Stomach smooth muscle (tissue), 2 donors: ENCODE data around the gene GRM5.
"Not testable (repeated sequence)": the region's sequence is repeated elsewhere in the genome, so short reads cannot be mapped to it uniquely, and the experiment has no call there.

ENCODE experiments used
- H3K27ac ChIP-seq: one replicate; pipeline ENCODE4 v1.7.0; 2013; ENCODE audit warnings: mild to moderate bottlenecking, low read length, inconsistent platforms
- H3K27me3 ChIP-seq, 2 donors: one replicate each; pipeline ENCODE4 v1.7.0; 2013; ENCODE audit warnings: low read length in 2 of 2; ENCODE audit not compliant: insufficient read depth in 2 of 2, control insufficient read depth in 1 of 2
- H3K36me3 ChIP-seq, 2 donors: one replicate each; pipeline ENCODE4 v1.7.0; 2013; ENCODE audit warnings: low read length in 2 of 2; ENCODE audit not compliant: control insufficient read depth in 2 of 2, insufficient read depth in 2 of 2
- H3K4me1 ChIP-seq: one replicate; pipeline ENCODE4 v1.7.0; 2013; ENCODE audit warnings: low read length; ENCODE audit not compliant: control insufficient read depth, insufficient read depth
- H3K4me3 ChIP-seq, 2 donors: one replicate each; pipeline ENCODE4 v1.7.0; 2013; ENCODE audit warnings: low read length in 2 of 2
- H3K9ac ChIP-seq, 2 donors: one replicate each; pipeline ENCODE4 v1.7.0; 2013; ENCODE audit warnings: low read length in 2 of 2, mild to moderate bottlenecking in 1 of 2
- H3K9me3 ChIP-seq, 2 donors: one replicate each; pipeline ENCODE4 v1.7.0; 2013; ENCODE audit warnings: low read length in 2 of 2; ENCODE audit not compliant: control insufficient read depth in 2 of 2
- donor health status: healthy.
- donor health status: Pancreatic carcinoma.

The GRM5 gene

DNA sequence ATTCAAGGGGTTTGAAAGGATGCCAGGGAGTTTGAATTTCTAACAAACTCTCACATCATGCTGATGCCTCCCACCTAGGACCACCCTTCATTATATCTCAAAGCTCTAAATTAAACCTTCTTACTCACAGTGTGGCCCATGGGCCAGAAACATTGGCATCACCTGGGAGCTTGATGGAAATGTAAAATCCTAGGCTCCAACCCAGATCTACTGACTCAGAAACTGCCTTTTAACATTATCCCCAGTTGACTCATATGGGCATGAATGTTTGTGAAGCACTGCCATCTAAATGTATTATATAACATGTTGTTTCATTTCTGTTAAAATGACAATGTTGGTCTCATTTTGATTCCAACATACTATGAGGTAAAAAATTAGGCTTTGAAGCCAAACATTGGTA is 90.3 kb downstream of the GRM5 start:
- H3K36me3 ChIP-seq, H3K4me1 ChIP-seq, H3K4me3 ChIP-seq, H3K9me3 ChIP-seq, H3K27me3 ChIP-seq, H3K27ac ChIP-seq, H3K9ac ChIP-seq: not testable (repeated sequence)

DNA sequence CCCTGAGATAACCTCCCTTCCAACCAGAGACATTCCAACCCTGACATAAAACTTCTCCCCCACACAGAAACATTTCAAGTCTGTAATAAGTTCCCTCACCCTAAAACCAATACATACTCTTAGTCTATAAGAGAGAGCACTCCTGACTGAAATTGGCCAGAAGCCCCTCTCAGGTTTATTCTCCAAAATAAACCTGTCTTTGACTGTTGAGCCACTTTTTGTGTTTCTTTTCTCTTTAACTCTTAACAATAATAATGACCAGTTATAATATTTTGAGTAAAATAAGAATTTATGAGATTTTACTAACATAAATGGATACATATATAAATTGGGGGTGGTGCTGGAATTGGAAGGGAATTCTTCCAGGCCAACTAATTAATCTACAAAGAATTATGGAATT is 93.6 kb downstream of the GRM5 start:
- H3K27ac ChIP-seq, result no peak overlapping the region
- H3K9ac ChIP-seq, result no peak overlapping the region
- no peaks in the 10 kb centered on the region for H3K4me1 ChIP-seq
- no peaks in the 10 kb centered on the region for H3K36me3 ChIP-seq
- no peak overlapping the region for H3K4me3 ChIP-seq
- no peaks in the 10 kb centered on the region for H3K9me3 ChIP-seq
- no peaks in the 10 kb centered on the region for H3K27me3 ChIP-seq

DNA sequence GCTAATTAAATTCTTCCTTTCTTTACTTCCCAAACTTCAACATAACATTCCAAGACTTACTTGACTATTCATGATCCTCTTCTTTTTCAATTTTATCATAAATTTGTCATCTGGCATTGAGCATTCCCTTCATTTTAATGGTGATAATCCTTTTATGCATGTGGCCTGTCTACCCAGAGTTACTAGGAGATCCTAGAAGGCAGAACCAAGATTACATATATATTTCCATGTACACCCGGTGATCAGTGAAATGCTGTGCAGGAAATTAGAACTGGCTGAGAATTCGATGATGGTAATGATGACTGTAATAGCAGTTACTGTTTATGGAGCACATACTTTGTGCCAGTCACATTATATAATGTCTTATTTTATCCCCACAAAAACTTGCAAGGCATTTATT is 104.2 kb downstream of the GRM5 start:
- H3K27me3 ChIP-seq, H3K9me3 ChIP-seq, H3K4me3 ChIP-seq, H3K9ac ChIP-seq, H3K27ac ChIP-seq, H3K4me1 ChIP-seq, H3K36me3 ChIP-seq: not testable (repeated sequence)

DNA sequence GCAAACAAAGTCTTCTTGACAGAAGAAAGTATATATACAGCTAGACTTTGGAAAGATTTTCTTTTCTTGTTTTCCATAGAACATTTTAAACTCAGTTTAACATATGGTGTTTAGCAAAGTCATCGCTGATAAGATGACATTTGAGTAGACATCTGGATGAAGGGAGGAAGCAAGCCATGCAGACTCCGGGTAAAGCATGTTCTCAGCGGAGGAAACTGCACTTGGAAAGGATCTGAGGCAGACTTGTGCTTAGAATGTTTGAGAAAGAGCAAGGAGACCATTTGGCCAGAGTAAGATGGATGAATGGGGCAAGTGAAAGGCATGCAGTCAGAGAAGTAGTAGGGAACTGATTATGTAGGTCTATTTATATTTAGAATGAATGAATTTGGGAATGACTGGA is 105.9 kb downstream of the GRM5 start:
- H3K27me3 ChIP-seq, H3K36me3 ChIP-seq, H3K4me3 ChIP-seq, H3K4me1 ChIP-seq, H3K27ac ChIP-seq, H3K9me3 ChIP-seq, H3K9ac ChIP-seq: not testable (repeated sequence)

DNA sequence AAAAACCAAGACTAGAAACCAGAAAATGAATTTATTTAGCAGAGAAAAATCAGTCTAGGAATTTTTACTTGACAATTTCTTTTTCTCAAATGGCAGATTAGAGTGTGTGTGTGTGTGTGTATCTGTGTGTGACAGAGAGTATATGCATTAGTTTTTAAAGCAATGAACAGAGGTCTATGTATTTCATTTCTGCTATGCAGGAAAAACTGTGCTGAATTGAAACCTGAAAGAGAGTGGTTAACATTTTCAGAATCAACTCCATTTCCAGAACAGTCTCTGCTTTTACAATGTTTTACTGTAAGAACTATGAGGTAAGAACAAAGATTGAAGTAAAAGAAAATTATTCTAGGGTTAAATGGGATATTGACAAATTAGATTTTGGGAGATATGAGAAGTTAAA is 114.8 kb downstream of the GRM5 start:
- H3K4me1 ChIP-seq, result no peaks in the 10 kb centered on the region
- no peaks in the 10 kb centered on the region for H3K9me3 ChIP-seq
- no peak overlapping the region for H3K27ac ChIP-seq
- no peaks in the 10 kb centered on the region for H3K27me3 ChIP-seq
- no peaks in the 10 kb centered on the region for H3K36me3 ChIP-seq
- H3K4me3 ChIP-seq, result no peak overlapping the region
- H3K9ac ChIP-seq, result no peak overlapping the region

DNA sequence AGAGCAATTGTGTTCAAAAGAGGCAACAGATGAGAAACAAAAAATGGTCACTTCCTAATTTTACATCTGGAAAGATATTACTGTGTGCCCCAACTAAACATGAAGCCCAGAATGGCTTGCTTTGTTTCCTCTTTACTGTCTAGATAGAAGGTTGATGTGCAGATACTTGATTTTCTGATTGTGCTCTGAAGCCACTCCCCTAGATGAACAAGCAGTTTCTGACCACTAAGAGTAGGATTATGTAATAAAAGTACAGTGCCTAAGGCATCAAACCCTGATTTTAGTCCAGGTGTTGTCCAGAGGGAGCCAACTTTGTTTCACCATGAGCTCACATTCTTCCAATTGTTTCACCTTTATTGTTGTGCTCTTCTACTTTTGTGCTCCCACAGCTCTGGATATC is 116.9 kb downstream of the GRM5 start:
- not testable (repeated sequence) for H3K27ac ChIP-seq, H3K27me3 ChIP-seq, H3K36me3 ChIP-seq, H3K9ac ChIP-seq, H3K4me3 ChIP-seq, H3K9me3 ChIP-seq, H3K4me1 ChIP-seq

DNA sequence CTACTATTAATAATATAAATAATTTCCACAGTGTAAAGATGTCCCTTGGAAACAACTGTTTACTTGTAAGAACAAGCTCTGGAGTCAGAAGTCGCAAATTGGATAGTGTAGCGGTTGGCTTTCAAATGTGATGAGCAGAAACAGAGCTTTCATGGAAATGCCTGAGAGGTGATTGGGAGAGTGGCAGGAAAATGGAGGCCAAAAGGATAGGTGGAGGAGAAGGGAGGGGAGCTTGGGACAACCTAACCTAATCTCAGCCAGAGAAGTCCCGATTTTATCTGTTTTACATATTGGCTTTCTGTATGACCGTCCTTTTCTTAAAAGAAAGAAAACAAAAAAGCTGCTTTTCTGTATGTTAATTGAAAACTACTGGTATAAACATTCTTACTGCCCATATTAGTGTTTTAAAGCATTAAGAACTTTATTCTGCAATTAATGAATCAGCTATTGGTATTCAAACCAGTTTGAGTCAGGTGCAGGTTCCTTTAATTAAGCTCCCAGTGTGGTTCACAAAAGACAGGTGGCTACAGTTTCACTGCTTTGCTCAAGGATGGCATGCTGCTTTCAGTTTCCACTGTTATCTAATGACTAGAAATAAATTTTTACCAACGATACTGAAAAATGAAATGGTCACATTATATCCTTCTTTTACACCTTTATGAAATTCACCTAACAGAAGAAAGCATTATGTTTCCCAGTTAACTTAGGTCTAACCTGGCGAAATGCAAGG is 117.8 kb downstream of the GRM5 start:
- H3K4me3 ChIP-seq, H3K27ac ChIP-seq, H3K36me3 ChIP-seq, H3K27me3 ChIP-seq, H3K9me3 ChIP-seq, H3K4me1 ChIP-seq, H3K9ac ChIP-seq: not testable (repeated sequence)

DNA sequence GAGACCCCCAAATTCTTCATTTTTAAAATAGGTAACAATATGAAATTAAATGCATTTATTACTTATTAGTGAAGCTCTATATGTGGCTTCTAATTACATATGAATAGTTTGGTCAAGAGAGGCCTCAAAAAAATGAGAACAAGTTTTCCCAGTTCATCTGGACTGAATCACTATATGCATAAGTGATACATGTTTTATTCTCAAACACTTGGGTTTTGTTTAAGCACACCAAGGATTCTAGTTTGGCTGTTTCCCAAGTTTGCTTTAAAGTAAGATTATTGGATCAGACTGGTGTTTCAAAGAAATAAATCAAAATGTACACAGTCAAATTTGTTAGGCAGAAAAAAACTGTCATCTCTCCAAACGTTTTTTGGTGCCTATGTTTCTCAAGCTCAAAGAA is 136.1 kb downstream of the GRM5 start:
- H3K9me3 ChIP-seq, H3K27ac ChIP-seq, H3K27me3 ChIP-seq: not testable (repeated sequence)

DNA sequence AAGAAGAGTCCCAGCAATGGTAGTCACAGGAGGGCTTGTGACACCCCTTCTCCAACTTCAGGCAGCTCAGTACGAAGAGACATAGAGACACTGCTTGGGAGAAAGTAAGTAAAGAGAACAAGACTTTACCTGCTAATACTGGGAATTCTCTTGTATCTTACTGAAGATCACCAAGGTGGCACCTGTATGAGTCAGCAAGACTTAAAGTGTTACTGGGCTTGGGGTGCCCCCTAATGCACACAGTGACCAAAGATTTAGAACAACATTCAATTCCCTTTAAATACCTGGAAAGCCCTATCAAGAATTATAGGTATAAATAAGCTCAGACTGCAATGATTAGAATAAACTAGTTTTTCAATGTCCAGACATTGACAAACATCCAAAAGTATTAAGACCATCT is 148.7 kb downstream of the GRM5 start:
- not testable (repeated sequence) for H3K27me3 ChIP-seq, H3K9me3 ChIP-seq, H3K27ac ChIP-seq, H3K9ac ChIP-seq, H3K4me1 ChIP-seq, H3K4me3 ChIP-seq, H3K36me3 ChIP-seq

More for the DNA sequence above, 136.1 kb downstream of the GRM5 start:
- H3K9ac ChIP-seq, H3K36me3 ChIP-seq, H3K4me1 ChIP-seq, H3K4me3 ChIP-seq: not testable (repeated sequence)

DNA sequence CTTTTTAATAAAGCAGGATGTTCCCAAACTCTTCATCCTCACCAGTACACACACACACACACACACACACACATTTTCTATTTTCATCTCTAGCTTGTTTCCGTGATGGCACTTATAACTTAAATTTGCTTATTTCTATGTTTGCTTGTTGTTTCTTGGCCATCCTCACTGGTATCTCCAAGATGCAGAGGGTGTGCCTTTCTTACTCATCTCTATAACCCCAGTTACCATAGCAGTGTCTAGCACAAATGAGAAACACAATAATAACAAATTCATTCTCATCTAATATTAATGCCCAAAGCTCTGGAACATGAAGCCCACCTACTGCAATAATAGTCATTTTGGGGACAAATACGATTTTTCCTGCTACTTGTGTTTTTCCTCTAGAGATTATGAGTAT is 156.3 kb downstream of the GRM5 start:
- no peaks in the 10 kb centered on the region for H3K9me3 ChIP-seq
- H3K27me3 ChIP-seq, result no peaks in the 10 kb centered on the region
- no peak overlapping the region for H3K27ac ChIP-seq
- H3K4me1 ChIP-seq, result no peaks in the 10 kb centered on the region
- no peaks in the 10 kb centered on the region for H3K36me3 ChIP-seq
- H3K4me3 ChIP-seq, result no peak overlapping the region
- no peak overlapping the region for H3K9ac ChIP-seq

DNA sequence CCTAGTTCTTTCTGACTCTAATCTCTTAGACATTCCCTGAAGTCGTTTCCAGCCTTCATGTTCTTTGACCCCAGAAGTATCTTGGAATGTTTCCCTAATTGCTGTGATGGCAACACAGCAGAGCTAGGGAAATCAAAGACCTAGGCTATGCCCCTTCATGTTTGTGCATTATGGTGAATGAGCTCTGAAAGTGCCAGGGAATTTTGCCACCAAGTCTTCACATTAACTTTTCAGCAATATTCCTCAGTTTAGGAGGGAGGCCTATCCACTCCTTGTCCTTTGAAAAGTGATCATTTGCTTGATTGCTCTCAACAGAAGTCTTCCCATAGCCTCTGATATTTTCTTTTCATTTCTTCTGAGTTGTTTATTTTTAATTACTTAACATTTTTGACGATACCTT is 164.3 kb downstream of the GRM5 start:
- H3K9me3 ChIP-seq, H3K36me3 ChIP-seq, H3K27ac ChIP-seq, H3K4me3 ChIP-seq, H3K4me1 ChIP-seq, H3K27me3 ChIP-seq, H3K9ac ChIP-seq: not testable (repeated sequence)
